Activated CD4-positive, CD25-positive, alpha-beta regulatory T cell treated with anti-CD3 and anti-CD28 coated beads, Interleukin-2, amount 50 U/mL, for 72 hours (primary cell): Measurements from ENCODE around the gene SOX12.

Experiments used
- DNase-seq: peaks from one replicate; pipeline ENCODE4 v3.0.0; 2021

SOX12 gene

DNA sequence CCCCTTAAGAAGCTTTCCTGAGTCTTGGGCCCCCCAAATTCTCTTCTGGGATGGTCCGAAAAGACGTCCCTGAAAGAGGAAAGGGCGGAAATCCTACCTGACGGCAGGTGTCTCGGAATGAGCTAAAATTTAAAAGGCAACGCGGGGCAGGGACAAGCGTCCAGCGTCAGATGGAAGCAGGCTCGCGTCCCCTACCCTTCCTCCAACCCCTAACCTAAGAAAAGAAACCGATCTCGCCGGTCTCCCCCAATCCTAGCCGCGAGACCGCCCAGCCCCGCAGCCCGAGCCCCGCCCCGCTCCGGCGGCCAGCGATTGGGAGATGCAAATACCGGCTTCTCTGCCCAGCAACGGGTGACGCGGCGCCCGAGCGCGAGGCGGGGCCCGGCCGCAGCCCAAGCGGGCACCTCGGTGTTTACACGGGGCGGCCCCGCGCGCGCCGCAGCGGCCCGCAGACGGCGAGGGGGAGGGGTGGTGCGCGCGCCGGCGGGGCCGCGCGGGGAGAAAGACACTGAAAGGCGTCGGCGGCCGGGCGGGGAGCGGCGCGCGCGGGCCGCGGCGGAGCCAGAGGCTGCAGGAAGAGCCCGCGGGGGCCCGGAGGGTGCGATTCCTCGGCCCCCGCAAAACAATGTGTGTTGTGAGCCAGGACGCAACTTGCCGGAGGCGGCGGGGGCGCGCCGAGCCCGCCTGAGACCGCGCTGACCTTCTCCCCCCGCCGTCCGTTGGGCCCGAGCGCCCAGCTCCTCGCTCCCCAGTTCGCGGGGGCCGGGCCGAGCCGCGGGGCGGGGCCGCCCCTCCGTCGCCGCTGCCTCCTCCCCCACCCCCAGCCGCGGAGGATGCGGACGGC lies at the start of gene SOX12:
SOX12 (plus strand) TSS at position 508 of the 844 bp plus-strand sequence. CDS start 373 bp downstream, outside the sequence.
- DNase-seq, result peak; percentile 98

GRCh38 chr20:275791-276190 lies 49.6 kb upstream of the SOX12 start:
- no peak for DNase-seq

DNA sequence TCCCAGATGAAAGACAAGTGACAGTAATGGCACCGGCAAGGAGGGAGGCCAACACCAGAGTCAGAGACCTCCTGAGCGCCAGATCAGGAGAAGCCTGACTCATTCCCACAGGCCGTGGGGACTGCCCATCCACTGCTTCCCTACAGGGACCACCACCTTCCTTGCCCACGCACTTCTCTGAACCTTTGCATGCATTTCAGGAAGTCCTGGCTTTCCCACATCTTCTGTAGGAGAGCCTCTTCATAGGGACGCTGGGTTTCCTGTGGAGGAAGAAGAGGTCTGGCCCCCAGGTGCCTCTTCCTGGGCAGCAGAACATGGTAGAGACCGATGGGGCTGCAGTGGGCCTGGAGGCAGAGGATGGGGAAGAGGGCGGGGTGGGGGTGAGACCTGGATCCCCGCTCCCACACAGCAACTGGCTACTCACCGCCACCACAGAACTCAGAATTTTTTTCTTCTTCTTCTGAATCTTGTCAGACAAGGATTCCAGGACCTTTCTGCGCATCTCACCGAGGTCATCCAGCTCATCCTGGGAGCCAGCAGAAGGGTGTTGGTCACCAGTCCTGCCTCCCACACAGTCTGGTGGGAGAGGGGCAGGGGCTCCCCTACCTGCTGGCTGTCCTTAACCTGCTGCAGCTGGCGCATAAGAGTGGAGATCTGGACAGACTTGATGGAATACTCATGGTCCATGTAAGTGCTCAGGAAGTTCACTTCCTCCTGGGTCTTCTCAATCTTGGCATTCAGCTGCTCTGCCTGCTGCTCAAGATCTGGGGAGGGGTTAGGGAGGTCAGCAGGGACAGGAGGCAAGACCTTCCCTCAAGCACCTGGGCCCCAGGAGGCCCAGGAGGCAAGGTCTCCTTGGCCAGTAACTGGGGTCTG lies 48.5 kb upstream of the SOX12 start:
- DNase-seq, result no peak

DNA sequence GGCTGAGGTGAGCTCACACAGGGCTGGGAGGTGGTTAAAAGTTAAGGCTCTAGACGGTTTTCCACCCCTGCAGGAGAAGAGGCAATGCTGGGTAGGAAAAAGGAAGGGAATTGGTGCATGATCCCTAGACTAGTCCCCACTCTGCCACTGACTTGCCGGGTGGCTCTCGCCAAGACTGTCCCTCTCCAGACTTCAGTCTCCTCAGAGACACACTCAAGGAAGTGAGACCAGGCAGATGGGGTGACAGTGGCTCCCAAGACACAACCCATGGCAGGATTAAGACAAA lies 47.9 kb upstream of the SOX12 start:
- DNase-seq, result no peak

GRCh38 chr20:278181-278580 lies 47.2 kb upstream of the SOX12 start:
- no peak for DNase-seq

- no peak for DNase-seq
Measured at GRCh38 chr20:278607-279571, 46.5 kb upstream of the SOX12 start.

DNA sequence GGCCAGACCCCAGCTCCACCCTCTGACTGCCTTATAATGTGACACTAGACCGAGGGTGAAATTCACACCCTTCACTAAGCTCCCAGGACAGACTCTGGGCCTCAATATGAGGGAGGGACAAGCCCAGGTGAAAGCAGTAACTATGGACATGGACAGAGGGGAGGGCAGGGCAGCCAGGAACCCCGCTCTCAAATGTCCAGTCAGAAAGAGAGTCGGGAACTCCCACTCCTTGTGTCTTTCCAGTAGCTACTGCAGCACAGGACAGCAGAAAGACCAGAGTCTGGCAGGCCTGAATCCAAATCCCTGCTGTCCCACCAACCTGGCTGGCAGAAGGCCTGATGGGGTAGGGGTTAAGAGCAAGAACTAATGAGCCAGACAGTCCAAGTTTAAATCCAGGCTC lies 41.2 kb upstream of the SOX12 start:
- DNase-seq, result no peak

DNA sequence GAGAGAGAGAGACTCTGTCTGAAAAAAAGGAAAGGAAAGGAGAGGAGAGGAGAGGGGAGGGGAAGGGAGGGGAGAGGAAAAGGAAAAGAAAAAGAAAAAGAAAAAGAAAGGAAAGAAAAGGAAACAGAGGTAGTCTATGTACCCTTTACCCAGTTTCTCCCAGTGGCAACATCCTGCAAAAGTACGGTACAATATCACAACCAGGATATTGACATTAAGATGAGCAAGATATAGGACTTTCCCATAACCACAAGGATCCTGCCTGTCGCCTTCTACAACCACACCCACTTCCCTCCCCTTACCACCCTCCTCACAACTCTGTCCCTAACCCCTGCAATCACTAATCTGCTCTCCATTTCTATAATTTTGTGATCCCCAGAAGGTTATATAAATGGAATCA lies 38.8 kb upstream of the SOX12 start:
- no peak for DNase-seq

DNA sequence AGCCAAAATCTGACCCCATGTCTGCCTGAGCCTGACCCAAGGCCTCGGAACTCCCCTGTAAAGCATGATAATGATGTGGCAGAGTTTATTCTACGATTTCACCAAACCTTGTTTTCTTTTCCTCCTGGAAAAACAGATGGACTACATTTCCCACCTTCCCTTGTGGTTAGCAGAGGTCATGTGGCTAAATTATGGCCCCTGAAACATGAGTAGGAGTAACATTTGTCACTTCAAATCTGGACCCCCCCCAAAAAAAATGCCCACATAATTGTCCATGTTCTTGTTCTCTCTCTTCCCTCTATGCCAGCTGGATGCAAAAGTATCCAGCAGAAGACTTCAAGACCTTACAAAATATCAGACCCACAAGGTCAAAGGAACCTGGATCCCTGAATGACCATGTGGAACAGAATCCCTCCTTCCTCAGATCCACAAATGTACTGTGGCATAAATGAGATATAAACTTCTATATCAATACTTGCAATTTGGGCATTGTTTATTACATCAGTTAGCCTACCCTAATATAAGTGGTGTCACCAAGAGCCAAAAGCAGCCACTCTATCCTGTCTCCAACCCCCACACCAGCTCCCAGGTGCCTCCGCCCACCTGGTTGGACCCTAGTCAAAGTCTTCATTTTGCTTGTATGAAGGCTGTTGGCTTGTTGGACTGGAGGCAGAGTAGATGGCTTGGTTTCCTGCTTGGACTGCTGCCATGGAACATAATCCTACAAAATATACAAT lies 36.2 kb upstream of the SOX12 start:
- DNase-seq, result no peak

- DNase-seq, result no peak
Measured at GRCh38 chr20:289693-290083, 35.7 kb upstream of the SOX12 start.

- DNase-seq, result peak; percentile 85
Measured at GRCh38 chr20:290084-290831, 35.1 kb upstream of the SOX12 start, which contains the start of gene C20orf96. C20orf96 (minus strand) TSS chr20:290750; CDS start chr20:290610, 140 bp downstream.

GRCh38 chr20:294602-295001 lies 30.8 kb upstream of the SOX12 start:
- no peak for DNase-seq

GRCh38 chr20:295804-296203 lies 29.5 kb upstream of the SOX12 start:
- no peak for DNase-seq

DNA sequence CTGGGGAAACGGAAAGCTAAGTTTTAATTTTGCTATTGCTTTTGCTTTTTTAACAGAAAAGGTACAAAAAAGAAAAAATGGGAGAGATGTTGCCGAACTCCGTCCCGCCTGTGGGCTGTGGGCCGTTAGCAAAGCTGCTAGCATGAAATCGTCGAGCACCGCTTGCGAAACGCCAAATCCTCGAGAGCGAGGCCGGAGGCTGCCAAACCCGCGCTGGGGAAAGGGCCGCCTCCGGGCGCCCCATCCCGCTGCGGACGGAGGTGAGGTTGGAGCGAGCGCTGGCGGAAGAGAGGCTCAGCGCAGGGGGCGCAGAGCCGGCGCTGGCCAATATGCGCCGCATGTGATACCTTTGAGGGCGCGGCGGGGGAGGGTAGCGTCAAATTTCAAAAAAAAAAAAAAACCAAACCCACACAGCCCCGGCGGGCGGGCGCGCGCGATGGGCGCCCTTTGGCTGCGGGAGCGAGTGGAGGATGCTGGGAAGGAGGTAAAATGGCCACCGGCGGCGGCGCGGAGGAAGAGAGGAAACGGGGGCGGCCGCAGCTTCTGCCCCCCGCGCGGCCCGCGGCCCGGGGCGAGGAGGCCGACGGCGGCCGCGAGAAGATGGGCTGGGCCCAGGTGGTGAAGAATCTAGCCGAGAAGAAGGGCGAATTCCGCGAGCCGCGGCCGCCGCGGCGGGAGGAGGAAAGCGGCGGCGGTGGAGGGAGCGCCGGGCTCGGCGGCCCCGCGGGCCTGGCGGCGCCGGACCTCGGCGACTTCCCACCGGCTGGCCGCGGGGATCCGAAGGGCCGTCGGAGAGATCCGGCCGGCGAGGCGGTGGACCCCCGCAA lies 28.0 kb upstream of the SOX12 start, which contains the start of gene ZCCHC3:
ZCCHC3 (plus strand) TSS at position 473 of the 827 bp plus-strand sequence; CDS start at position 490, 17 bp downstream.
- DNase-seq, result peak; percentile 81

- DNase-seq, result peak; percentile 59
Measured at GRCh38 chr20:297925-298775, 27.2 kb upstream of the SOX12 start.

- DNase-seq, result no peak
Measured at GRCh38 chr20:298776-299391, 26.5 kb upstream of the SOX12 start.

DNA sequence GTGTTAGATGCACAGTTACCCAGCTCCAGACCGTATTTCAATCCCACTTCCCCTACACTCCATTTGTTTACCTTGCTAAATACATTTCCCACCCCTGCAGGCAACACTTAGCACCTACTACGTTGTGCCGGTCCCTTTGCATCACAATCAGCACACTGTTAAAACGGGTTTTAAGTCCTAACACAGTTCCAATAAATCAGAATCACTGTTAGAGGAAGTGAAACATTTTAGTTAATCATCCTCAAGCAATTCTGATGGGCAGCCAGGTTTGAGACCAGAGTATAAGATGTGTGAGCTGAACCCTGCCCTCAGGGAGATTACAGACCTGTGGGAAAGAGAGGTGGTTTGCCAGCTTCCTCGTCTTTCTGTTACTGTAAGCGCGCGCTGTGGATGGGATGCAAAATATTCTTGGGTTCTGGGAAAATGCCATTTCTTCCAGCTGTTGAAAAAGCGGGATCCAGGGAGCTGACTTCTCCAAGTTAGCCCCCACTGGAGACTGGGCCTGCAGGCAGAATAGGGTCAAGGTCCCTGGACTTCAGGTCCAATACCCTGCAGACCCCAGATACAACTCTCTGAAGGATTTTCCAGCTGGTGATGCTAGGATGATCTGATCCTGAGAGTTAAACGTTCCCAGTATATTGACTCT lies 24.9 kb upstream of the SOX12 start:
- DNase-seq, result no peak
